ENCODE results near the gene BGN.

DNA sequence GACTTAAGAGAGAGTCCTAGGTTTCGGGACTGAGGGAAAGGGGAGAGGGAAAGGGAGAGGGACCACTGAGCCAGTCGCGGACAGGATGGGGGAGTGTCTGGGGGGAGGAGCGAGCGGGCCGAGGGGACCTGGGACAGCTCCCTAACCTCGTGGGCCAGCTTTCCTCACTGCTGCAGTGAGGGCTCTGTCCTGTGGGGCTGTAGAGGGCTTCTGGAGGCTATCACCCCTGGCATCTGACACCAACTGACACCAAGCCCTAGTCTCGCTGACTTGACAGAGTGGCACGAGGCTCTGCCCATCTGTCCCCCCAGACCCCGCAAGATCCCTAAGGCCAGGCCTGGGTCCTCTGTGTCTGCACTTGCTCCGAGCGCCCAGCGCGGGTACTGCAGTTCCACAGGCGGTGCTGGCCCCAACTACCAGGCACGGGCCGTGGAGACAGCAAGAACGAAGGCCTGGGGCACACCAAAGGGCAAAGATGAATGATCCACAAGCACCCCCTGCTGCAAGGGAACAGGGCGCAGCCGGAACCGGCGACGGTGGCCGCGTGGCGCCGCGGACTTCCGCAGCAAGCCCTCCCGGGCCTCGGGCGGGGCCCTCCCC lies 24.9 kb upstream of the BGN start:
- TF ChIP-seq, protein P1, sequence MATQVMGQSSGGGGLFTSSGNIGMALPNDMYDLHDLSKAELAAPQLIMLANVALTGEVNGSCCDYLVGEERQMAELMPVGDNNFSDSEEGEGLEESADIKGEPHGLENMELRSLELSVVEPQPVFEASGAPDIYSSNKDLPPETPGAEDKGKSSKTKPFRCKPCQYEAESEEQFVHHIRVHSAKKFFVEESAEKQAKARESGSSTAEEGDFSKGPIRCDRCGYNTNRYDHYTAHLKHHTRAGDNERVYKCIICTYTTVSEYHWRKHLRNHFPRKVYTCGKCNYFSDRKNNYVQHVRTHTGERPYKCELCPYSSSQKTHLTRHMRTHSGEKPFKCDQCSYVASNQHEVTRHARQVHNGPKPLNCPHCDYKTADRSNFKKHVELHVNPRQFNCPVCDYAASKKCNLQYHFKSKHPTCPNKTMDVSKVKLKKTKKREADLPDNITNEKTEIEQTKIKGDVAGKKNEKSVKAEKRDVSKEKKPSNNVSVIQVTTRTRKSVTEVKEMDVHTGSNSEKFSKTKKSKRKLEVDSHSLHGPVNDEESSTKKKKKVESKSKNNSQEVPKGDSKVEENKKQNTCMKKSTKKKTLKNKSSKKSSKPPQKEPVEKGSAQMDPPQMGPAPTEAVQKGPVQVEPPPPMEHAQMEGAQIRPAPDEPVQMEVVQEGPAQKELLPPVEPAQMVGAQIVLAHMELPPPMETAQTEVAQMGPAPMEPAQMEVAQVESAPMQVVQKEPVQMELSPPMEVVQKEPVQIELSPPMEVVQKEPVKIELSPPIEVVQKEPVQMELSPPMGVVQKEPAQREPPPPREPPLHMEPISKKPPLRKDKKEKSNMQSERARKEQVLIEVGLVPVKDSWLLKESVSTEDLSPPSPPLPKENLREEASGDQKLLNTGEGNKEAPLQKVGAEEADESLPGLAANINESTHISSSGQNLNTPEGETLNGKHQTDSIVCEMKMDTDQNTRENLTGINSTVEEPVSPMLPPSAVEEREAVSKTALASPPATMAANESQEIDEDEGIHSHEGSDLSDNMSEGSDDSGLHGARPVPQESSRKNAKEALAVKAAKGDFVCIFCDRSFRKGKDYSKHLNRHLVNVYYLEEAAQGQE (IDR thresholded peaks at IDR 0.05; ENCODE audit: low read depth): peak; percentile 77
- TF ChIP-seq EP300 (IDR thresholded peaks at IDR 0.05; ENCODE audit: borderline replicate concordance): no peak
- TF ChIP-seq, protein P2, sequence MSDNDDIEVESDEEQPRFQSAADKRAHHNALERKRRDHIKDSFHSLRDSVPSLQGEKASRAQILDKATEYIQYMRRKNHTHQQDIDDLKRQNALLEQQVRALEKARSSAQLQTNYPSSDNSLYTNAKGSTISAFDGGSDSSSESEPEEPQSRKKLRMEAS (IDR thresholded peaks at IDR 0.05): peak; percentile 89
- no peak for TF ChIP-seq CEBPB (IDR thresholded peaks at IDR 0.05)
- no peak for TF ChIP-seq FOXM1 (IDR thresholded peaks at IDR 0.05; ENCODE audit: borderline replicate concordance, low read depth)
- TF ChIP-seq TAF1 (IDR thresholded peaks at IDR 0.05; ENCODE audit: low read depth): no peak
- TF ChIP-seq, protein P3, sequence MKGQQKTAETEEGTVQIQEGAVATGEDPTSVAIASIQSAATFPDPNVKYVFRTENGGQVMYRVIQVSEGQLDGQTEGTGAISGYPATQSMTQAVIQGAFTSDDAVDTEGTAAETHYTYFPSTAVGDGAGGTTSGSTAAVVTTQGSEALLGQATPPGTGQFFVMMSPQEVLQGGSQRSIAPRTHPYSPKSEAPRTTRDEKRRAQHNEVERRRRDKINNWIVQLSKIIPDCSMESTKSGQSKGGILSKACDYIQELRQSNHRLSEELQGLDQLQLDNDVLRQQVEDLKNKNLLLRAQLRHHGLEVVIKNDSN (IDR thresholded peaks at IDR 0.05): no peak

All from Ishikawa (cell line).